GM12892 (cell line): ENCODE data around the gene MSMP.

ENCODE experiments used
- POLR2A ChIP-seq: IDR thresholded peaks from 2 replicates; pipeline ENCODE4 v1.6.1; 2011; ENCODE audit warnings: low read depth, low read length, control low read depth
- POLR2AphosphoS5 ChIP-seq: IDR thresholded peaks from 2 replicates; pipeline ENCODE4 v1.6.1; 2011; ENCODE audit warnings: low read depth, low read length, control low read depth
- TAF1 ChIP-seq: IDR thresholded peaks from 2 replicates; pipeline ENCODE4 v1.6.1; 2011; ENCODE audit warnings: low read depth, mild to moderate bottlenecking, control low read depth, low read length, borderline replicate concordance

DNA sequence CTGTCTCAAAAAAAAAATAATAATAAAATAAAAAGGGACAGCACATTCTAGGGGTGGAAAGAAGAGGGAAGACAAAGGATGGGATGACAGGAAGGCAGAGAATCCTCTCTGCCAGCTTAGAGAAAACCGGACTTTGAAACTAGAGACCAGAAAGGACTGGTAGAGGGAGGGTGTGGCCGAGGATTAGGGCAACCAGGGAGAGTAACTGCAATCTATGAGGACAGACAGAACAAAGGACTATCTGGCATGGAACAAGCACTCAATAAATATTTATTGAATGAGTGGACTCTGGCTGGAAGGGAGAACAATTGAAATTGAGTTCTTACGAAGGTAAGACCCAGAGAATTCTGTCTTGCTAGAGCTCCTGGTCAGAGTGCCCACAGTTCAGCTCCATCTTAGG is 7.5 kb downstream of the MSMP start:
- TF ChIP-seq TAF1 (no peak), POLR2AphosphoS5 (no peak), POLR2A (no peak)
